GM21825 (cell line): ENCODE data around the gene CA10.

Source experiments
- ATAC-seq: cut with Tn5 transposase; IDR thresholded peaks from one replicate; pipeline ENCODE4 v1.9.1; 2021; ENCODE audit warnings: mild to moderate bottlenecking, moderate library complexity; ENCODE audit not compliant: unreplicated experiment

Gene CA10

DNA sequence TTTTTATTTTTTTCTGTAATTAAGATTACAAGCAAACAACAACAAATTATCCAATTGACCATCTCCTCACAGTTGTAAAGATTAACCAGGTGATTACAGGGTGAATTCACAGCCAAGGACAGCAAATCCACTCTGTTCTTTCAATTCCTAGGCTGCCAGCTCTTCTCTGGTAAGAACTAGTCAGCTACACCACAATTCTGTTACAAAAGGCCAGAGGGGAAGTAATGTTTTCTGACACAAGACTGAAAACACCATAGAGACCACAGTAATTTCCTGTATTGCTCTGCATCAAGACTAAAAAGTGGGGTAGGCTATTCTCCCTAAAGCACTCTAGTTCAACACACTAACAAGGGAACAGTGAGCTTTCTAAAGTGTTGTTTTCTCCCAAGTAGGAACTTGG, 10.6 kb downstream of the CA10 start:
- no peak for ATAC-seq

DNA sequence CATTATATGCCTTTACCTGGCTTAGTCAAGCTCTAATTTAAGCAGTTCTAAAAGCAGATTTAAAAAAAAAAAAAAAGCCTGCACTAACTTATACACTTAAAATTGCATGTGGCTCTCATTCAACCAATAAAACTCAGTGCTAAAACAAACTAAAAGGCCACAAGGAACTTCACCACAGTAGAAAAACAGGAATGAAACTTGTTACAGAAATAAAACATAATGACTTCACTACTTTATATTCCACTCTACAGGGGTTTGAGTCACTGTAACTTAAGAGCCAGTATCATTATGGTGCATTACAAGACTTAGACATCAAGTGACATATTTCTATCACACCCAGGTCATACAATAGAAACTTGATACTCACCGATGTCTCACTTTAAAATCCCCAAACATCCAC, 11.1 kb downstream of the CA10 start:
- no peak for ATAC-seq

DNA sequence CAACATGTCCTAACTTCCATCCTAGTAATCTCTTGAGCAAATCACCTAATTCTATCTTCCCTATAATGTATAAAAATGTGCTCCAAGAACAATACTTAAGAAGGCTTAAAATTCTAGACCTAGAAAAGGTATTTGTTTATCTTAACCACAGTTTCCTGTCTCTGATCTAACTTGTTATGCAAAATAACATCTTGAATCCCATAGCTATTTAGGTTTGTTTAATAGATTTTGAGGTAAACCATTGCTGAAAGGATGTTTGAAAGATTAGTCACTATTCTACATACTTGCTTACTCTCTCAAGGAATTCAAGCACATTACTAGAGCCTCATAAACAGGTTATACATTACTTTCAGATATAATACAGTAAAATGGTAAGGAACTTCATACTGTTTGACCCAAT, 13.0 kb downstream of the CA10 start:
- no peak for ATAC-seq

DNA sequence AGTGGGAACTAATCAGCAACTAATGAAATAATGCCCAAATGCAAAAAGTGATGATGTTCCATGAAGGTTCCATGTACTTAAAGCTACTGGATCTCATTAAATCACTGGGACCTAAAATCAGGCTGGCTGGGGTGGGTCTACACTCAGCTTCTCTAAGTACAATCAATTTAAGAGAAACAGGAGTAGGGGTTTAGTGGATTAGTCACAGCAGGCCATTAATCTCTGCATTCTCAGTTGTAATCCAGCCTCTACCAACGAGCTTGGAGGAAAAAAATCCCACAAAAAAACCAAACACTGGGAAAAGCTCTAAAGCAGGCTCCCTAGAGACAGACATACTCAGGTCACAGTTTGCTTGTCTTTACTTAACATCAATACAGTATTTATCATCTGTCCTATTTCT, 15.0 kb downstream of the CA10 start:
- ATAC-seq: no peak

DNA sequence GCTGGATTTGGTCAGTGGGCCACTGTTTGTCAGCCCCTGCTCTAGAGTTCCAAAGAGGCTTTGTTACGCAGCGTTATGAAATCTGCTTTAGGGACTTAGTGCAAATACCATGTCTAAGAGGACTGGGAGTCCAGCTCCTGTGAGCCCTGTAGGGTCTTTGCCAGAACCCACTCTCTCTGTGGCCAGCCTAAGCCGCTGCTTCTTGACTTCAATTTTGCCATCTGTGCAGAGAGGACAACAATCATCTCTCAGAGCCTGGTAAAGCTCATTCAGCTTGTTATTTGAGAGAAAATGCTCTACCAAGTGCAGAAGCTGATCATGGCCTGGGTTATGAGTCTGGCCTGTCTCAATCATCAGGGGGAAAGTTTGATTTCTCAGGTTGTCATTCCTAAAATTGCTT, 17.9 kb downstream of the CA10 start:
- ATAC-seq: no peak

DNA sequence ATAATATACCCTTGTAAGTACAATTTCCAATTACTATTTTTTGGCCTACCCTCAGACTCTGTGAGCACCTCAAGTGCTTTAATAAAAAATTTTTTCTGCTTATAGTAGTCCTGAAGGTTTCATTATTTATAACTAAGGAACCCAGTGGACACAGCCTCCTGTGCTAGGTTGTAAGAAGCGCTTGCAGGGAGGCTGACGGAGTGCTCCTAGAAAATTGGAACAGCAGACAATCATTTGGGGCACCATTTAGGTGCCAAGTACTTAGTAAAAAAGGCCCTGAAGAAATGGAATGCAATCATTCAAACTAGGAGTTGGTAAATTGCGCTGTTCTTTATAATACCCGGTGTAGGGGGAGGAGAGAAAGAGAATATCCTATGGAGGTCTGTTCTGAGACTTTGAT, 19.8 kb downstream of the CA10 start:
- no peak for ATAC-seq

DNA sequence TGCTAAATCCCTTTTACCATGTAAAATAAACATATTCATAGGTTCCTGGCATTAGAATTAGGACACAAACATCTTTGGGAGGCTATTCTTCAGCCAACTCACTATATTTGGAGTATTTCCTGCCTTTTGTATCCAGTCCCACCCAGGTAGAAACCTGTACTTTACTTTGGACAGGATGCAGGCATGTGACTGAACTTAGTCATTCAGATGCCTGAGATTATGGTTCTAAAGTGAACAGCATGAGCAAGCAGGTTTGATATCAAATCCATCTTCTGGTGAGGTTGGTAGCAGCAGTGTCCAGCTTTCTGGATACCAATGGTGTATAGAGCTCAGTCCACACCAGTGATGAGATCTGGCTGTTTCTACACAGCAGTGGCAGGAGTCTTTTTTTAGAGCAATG, 20.2 kb downstream of the CA10 start:
- no peak for ATAC-seq

DNA sequence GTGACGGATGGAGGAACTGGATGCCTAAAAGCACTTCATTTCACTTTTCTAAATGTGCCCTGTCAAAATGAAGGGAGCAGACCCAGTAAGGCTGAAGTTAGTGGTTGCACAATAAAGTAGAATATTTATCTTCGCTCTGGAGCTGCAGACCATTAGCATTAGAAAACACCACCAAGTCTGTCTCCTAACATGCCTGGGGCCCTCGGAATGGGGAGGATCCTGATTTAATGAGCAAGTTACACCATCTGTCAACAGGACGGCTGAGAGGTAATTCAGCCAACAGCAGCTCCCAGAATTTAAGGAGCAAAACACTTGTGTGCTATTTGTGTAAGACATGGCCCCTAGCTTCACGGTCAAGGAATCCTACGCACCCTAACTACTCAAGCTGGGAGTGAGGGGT, 22.3 kb downstream of the CA10 start:
- no peak for ATAC-seq

DNA sequence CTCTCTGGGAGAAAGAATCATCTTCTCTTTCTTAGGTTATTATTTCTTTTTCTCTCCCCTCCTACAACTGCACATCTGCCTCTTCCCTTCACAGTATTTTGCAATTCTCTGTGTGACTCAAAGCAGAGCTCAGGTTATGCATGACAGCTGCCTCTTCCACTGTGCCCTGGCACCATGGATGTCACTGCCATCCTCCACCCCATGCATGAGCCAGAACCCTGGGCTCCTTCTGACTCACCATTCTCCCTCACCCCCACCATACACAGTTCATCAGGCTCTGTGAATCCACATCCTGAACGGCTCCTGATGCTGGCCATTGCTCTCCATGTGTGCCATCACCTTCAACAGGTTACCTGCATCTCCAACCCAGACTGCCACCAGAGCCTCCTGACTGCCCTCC, 23.9 kb downstream of the CA10 start:
- ATAC-seq: no peak

DNA sequence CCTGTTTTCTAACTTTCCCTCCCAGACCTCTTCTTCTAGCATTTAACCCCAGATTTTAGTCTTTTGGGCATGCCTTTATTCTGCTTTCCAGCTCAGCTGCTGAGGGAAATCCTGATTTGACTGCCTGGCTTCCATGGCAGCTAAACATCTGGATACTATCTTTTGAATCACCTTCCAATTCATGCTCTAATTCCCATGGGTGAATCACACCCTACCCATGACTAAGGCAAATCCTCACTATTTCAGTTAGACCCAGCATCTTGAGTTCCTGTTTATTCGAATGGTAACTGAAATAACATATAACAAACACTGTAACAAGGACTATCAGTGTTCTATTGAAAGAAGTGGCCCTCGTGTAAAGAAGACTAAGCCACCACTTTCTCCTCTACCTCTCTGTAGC, 29.8 kb downstream of the CA10 start:
- no peak for ATAC-seq

DNA sequence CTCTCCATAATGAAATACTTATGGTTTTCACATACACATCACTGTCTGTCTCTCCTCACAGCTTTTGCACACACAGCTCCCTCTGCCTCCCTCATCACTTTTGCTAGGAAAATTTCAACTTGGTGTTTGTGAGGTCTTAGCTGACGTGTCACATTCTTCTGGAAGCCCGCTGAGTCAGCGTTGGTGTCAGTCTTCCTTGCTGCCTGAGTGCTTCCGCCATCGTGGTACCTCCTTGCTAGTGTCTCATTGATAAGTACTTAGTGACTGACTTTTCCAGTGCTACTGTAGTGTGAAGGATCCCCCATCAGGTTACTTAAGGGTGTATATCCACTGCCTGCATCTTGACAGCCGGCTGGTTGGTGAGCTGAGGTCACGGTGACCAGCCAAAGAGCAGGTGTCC, 33.5 kb downstream of the CA10 start:
- ATAC-seq: no peak

DNA sequence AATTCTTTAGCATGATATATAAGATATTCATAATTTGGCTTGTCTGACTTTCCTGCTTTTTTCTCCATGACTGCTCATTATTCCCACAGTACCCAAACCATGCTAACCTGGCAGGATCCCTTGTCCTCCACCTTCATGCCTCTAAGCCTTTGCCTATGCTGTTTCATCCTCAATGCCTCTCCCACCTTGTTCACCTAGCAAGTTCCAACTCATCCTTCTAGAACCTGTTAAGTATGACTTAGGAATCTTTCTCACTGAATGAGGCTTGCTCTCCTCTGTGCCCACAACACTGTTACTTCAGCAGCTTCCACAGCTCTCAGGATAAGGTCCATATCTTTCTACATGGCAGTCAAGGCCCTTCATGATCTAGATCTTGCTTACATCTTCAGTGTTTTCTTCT, 34.0 kb downstream of the CA10 start:
- no peak for ATAC-seq

DNA sequence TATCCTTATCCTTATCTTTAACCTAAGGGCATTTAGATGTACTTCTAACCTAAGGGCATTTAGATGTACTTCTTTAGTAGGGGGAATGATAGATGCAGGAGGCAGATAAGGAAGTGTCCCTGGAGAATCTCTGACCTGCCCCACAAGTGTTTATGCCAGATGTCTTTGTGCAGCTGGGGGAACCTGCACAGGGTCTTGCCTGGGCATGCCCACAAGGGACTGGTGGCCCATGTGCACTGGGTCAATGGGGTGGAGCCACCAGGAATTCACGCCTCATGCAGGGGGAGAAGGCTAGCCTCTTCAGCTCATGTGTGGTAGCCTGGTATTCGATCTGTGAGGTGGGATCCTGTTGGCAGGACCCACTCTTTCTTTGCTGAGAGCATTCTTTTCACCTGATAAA, 38.0 kb downstream of the CA10 start:
- ATAC-seq: no peak

DNA sequence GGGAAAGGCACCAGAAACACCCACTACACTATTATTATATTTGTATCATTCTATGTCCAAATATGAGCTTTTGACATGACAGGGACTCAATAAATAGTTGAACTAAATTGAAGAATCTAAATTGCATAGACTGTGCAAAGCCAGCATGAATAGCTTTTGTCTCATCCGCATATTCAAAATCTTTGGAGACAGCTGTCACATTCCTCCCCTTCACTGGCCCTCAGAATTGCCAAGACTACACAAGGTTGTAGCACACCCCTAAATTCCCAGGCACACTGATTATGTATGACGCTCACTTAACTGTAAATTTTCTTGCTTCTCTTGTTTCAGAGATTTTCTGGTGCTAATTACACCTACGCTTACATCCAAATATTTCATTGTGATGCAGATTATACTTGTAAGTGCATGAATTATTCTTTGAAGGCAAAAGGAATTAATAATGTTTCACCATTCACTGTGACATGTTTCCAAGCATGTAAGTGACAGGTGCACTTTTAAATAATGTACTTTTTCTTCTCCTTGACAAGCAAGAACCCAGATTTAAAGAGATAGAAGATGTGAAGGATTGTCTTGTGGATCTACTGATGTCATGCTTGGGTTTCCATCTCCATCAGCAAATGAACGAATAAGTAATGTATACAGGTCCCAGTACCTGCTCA, 47.5 kb downstream of the CA10 start:
- ATAC-seq: no peak

DNA sequence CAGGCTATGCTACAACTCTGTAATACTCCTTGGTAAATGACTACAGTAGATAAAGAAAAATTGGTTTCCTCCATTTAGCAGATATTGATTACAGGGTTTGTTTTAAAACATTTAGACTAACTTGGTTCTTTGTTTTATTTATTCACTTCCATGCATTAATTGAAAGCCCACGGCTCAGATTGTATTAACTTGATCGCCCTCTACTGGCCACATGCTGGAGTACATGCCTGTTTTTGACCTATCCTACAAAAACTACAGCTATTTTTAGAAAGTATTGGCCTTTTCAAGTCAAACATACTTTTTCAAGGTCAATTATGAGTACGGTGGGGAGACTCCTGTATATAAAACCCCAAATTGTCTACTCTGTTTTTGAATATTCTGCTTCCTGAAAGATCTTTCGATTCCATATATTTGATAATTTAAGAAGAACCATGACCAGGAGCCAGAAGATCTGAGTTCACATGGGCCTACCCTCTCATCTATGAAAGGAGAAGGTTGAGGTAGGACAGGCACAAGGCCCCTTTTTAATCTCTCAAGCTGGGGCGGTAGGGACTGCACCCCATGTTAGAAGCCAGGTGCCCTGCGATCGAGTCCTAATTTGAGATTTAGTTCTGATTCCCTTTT, 51.8 kb downstream of the CA10 start:
- no peak for ATAC-seq

DNA sequence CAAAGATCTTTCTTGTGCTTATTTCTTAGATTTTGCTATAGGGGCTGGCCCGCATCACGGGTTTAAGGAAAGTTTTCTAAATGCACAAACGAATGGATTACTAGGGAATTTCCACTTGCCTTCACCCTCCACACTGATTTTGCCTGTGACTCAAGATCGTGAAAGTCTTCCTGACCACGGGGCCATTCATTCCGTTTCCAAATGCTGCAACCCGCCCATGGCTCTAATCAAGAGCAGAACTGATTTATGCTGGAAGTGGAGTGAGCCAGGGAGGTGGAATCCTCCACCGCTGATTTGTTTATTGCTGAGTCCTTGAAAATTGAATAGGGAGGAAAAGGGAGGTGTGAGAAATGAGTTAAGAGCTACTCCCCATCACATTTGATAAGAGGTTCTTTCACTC, 52.4 kb downstream of the CA10 start:
- ATAC-seq: no peak

DNA sequence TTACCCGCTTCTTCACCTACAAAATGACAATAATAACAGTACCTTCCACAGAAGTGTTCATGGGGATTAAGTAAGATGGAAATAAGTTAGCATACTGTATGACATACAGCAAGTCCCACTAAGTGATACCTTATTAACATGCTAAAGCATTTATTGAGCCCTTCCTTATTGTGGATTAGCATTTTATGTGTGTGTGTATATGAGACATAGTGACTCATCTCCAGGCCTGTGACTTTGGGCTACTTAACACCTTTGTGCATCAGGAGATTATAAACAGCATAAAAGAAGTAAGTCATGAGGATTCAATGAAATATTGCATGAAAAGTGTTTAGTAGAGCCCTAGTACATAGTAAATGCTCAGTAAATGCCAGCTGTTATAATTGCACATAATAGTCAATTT, 52.9 kb downstream of the CA10 start:
- ATAC-seq: no peak

DNA sequence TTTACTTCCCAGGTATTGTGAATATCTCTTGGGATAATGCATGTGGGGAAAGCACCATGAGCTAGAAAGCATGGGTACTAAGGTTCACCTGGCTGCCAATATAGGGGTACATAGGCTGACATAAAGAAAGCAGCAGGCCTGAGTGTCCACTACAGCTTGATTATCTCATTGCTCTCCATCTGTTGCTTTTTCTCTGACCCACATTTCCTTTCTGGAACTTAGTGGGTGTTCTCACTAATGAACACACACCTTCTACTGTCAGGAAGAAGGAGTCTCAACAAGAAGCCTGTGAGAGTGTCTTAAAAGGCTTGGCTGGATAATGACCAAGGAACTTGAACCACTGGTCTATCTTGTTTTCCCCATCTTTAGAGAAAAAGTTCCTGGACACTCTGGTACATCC, 62.5 kb downstream of the CA10 start:
- ATAC-seq: no peak

DNA sequence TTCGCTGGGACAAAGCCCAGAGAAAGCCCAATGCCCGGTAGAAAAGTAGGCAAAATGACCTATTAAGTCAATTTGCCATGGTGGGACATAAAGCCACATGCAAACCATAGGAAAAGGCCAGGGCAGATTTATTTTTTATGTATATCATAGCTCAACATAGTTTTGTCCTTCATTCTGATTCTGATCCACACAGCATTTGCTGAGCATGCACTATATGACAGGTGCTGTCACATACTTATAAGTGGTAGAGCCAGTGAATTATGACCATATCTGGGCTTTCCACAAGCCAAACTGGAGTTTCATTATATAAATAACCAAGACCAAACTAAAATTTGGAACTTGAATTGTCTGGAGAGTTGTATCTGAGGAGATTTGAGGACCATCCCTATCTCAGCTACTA, 74.3 kb downstream of the CA10 start:
- no peak for ATAC-seq

DNA sequence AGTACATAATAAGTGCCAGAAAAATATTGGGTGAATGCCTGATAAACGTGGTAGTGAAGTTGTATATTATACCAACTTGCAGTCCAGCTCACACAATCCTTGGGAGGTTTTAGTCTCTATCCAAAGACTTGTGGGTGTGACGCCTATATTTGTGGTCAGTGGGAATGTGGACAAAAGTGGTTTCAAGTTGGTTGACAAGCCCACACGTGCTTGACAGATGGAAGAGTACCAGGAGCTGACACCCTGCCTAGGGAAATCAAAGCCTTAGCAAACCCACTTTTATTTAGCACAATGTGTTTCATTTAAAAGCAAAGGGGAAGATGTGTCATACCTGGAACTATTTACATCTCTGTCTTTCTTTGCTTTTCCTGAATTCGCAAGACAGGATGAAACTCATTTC, 79.0 kb downstream of the CA10 start:
- no peak for ATAC-seq

DNA sequence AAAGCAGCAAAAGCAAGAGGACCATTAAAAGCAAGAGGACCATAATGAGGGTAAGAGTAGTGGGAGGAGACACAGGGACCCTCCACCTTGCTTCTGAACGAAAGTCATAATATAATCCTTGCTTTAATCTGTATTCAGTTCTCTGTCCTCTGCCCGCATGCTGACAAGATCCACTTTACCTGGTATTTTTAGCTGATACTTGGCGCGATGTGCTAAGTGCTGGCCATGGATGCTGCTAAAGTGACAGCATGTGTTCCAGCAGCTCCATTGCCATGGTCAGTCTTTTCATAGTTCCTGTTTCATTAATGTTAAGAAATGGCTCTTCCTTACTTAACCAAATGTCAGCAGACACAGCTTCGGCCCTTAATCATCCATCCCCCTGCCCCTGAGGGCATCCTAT, 86.8 kb downstream of the CA10 start:
- no peak for ATAC-seq

DNA sequence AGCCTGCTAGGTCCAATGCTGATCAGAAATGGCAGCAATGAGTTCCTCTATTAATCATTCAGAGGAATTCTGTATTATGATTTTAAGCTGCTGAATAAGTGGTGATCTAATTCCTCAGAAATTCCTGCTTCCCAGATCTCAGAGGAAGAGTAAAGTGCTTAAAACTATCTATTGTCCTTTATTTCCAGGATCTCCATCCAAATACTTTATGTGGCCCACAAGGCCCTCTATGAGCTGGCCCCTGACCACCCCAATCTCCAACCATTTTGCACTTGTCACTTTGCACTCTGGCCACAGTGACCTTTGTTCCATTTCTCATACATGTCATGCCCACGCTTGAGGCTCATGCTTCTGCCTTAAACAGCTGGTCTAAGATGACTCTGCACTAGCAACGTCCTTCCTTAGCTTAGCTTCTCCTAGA, 93.7 kb downstream of the CA10 start:
- no peak for ATAC-seq

DNA sequence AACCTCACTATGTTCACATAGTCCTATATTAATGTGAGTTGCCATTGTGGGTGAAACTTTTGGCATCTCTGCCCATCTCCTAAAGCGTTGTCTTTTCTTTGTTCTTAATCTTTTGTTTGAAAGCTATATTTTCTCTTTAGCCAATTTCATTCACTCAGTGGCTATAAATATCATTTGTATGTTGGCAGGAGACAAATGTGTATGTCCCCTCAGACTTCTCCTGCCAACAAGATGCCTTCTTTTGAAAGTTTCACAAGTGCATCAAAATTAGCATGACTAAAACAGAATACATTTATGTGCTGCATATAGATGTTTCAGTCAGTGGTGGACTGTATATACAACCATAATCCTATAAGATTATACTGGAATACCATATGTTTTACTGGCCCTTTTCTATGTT, 109.0 kb downstream of the CA10 start:
- no peak for ATAC-seq
